Ishikawa (cell line): ENCODE data around the gene SPDYE4.
A peak's percentile ranks its signal among the peaks of the same experiment; 100 is the strongest.

ENCODE experiments used
- CREB1 ChIP-seq: IDR thresholded peaks from 2 replicates; pipeline ENCODE4 v1.6.1; 2012; ENCODE audit warnings: low read depth
- EP300 ChIP-seq: IDR thresholded peaks from 2 replicates; pipeline ENCODE4 v1.6.1; 2012; ENCODE audit warnings: borderline replicate concordance
- MAX ChIP-seq: IDR thresholded peaks from 2 replicates; pipeline ENCODE4 v1.6.1; 2012
- RAD21 ChIP-seq: IDR thresholded peaks from 2 replicates; pipeline ENCODE4 v1.6.1; 2012; ENCODE audit warnings: low read depth
- REST ChIP-seq: IDR thresholded peaks from 2 replicates; pipeline ENCODE4 v1.6.1; 2012; ENCODE audit warnings: low read depth, mild to moderate bottlenecking

DNA sequence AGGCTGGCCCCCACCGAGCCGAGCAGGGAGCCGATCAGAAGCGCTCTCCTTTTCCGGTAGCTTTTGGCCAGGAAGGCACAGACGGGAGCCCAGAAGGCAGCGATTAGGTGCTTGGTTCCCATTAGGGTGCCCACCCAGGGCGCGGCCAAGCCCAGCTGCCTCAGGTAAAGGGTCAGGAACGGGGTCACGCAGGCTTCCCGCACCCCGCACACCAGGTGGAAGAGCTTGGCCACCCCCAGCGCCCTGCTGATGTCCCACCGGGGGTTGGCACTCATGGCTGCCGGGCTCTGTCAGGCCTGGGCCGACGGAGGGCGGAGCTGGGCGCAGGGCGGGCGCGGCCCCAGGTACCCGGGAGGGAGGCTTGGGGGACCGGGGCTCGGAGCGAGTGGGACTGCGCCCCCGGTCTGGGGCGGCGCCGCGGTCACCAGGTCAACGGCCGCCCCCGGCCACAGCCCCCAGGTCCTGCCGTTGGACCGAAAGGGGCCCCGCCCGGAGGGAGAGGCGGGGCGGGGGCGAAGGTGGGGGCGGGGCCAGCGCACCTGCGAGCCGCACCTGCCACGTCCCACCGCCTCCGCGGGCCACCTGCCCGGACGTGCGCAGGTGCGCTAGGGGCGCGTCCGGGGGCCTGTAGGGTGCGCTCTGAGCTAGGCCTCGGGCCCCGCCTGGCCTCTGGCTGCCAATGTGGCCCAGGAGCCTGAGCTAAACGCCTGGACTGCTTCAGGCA is 40.7 kb upstream of the SPDYE4 start, which contains the start of gene MFSD6L:
- TF ChIP-seq EP300 (no peak), MAX (peak; percentile 79), CREB1 (no peak), RAD21 (peak; percentile 72), REST (no peak)
